Thyroid gland (tissue), 4 donors: ENCODE data around the gene SGCD.

Experiments used
- POLR2A ChIP-seq, 2 donors: fragments of 450-650 bp; IDR thresholded peaks; one replicate each; pipeline ENCODE4 v1.6.1; 2017; ENCODE audit warnings: antibody characterized with exemption in 2 of 2, mild to moderate bottlenecking in 2 of 2, moderate library complexity in 1 of 2
- TF ChIP-seq, protein P1 (sequence below), 6 experiments: fragments of 200-600 bp in 3 of 6; fragments of 450-650 bp in 3 of 6; sonication (generic) in 3 of 6; IDR thresholded peaks; one replicate each; pipeline ENCODE4 v1.5.1; 2016 to 2019; ENCODE audit warnings: antibody characterized with exemption in 6 of 6, mild to moderate bottlenecking in 2 of 6, inconsistent platforms in 1 of 6, moderate library complexity in 1 of 6

DNA sequence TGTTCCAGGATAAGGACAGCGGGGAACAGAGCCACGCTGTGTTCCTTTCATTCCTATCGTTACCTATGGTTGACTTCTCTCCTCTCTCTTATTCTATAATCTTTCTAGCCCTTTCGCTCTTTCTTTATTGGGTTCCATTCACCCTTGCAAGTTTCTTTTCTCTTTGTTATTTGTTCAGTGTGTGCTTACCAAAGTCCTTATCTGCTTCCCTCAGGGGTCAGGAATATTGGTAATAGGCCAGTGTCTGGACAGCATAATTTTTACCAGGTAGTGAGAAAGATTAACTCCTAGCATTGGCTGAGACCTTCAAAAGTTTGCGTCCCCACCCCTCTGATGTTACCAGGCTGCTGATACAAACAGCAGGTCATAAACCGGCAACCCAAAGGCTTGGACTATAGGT, 4.9 kb downstream of the SGCD start:
- TF ChIP-seq, protein P1, sequence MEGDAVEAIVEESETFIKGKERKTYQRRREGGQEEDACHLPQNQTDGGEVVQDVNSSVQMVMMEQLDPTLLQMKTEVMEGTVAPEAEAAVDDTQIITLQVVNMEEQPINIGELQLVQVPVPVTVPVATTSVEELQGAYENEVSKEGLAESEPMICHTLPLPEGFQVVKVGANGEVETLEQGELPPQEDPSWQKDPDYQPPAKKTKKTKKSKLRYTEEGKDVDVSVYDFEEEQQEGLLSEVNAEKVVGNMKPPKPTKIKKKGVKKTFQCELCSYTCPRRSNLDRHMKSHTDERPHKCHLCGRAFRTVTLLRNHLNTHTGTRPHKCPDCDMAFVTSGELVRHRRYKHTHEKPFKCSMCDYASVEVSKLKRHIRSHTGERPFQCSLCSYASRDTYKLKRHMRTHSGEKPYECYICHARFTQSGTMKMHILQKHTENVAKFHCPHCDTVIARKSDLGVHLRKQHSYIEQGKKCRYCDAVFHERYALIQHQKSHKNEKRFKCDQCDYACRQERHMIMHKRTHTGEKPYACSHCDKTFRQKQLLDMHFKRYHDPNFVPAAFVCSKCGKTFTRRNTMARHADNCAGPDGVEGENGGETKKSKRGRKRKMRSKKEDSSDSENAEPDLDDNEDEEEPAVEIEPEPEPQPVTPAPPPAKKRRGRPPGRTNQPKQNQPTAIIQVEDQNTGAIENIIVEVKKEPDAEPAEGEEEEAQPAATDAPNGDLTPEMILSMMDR (IDR thresholded peaks at IDR 0.05): no peak
- no peak for TF ChIP-seq POLR2A (IDR thresholded peaks at IDR 0.05)
